Measurements from ENCODE around the gene E2F6. TPM values are rescaled to one million over a fixed set of nuclear protein-coding genes. Genes with fewer than 3 reads are reported as not detected.

Gene E2F6
- total and polyA plus RNA-seq, 2 of the 13 experiments (the other 11 are each of a cell fraction or from before 2014, with no cell fraction given), result 27.3 to 36.0 TPM

DNA sequence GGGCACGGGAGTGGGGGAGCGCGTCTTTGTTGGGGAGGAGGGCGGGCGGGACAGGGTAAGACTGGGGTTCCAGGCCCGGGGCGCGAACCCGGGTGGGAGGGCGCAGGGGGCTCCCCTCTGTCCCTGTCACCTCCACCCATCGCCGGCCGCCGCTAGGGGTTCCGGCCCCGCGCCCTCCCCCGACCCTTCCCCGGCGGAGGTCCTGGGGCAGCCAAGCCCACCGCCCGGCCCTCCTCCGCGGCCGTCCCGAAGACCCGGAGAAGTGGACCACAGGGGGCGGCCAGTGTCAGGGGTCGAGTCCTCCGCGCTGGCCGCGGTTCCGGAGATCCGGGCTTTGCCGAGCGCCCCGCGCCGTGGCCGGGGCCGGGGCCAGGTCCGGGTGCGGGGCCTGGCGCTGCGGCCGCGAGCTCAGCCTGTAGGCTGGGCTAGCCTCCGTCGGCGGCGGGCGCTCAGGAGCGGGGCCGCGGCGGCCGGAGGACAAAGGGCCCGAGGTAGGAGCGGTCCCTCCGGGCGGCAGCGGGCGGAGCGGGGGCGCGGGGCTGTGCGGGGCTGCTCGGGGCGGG is 16.6 kb upstream of the E2F6 start:
- in situ Hi-C loops (cut with HindIII; ENCODE audit: extremely low pct_ligation_motif_present, low pct_unique_long_range_greater_than_20kb), result no loop called here
- 67% methylated on average over 53 of the region's 70 CpGs for WGBS (ENCODE audit: low lambda C conversion rate)
- peak overlapping the region; percentile 86 for H3K9ac ChIP-seq (ENCODE audit: insufficient read depth, low read depth, low read length)
- POLR2A ChIA-PET, result interaction anchor here (0.6 to 7.2 kb wide), 4 partner anchors 16 to 101 kb away, joined by 3 to 102 read pairs (median 14); no protein-coding TSS in a partner anchor
- peaks cover 46% of the 10 kb centered on the region for H3K79me2 ChIP-seq (ENCODE audit: insufficient read depth, low read length)
- ATAC-seq (peak; percentile 73), FAIRE-seq (no peak), DNase-seq (ENCODE audit: low spot score) (no peak)
- H3K4me2 ChIP-seq (ENCODE audit: low read depth, low read length), result peak overlapping the region; percentile 78
- no peaks in the 10 kb centered on the region for H3K27me3 ChIP-seq (ENCODE audit: control insufficient read depth in 1 of 2, insufficient read depth in 2 of 2, low read length in 2 of 2)
- peak overlapping the region; percentile 85 for H3K27ac ChIP-seq (ENCODE audit: extremely low read length, insufficient read depth, low read length)
- peaks cover 0 to 2% of the 10 kb centered on the region in 2 experiments; a peak in 1 of 5 replicates for H3K36me3 ChIP-seq (replicated peaks in 1 of 2; ENCODE audit: control insufficient read depth in 1 of 2, insufficient read depth in 2 of 2, low read length in 2 of 2)
- H3K4me1 ChIP-seq (ENCODE audit: insufficient read depth, low read length), result peaks cover 79% of the 10 kb centered on the region
- H3K4me3 ChIP-seq (replicated peaks in 1 of 3; ENCODE audit: insufficient read depth in 1 of 3, low read depth in 2 of 3, low read length in 3 of 3), result peak overlapping the region; percentile 68 to 98 (median 86); a peak in 4 of 6 replicates
- H2AFZ ChIP-seq (ENCODE audit: low read length), result no peak overlapping the region
- no peaks in the 10 kb centered on the region for H3K9me3 ChIP-seq (ENCODE audit: low read length)
- CTCF ChIA-PET (ENCODE audit: low intra/inter-chr PET ratio, low total read pairs), result no interaction called here
- no peaks in the 10 kb centered on the region for H4K20me1 ChIP-seq (ENCODE audit: insufficient read depth, low read length)
- intact Hi-C loops (cut with micrococcal nuclease; ENCODE audit: unreplicated experiment), result loop anchor here (1.0 to 2.0 kb wide), 2 partner anchors 16 to 24 kb away; no protein-coding TSS in a partner anchor
- no TSS peak for BruUV-seq (replicated peaks)
- TF ChIP-seq MBNL3 (CRISPR knock-in tag; conservative IDR thresholded peaks at IDR 0.05), result no peak
- TF ChIP-seq ZNF749 (CRISPR knock-in tag; IDR thresholded peaks at IDR 0.05; ENCODE audit: borderline replicate concordance), result no peak
- no peak for TF ChIP-seq TCF7L2 (IDR thresholded peaks at IDR 0.05; ENCODE audit: low read depth, low read length)
- TF ChIP-seq ZNF747 (CRISPR knock-in tag; IDR thresholded peaks at IDR 0.05; ENCODE audit: borderline replicate concordance), result 0 out of 2 replicates have a peak, but pooled peaks have one; percentile 9
- TF ChIP-seq, protein P1, sequence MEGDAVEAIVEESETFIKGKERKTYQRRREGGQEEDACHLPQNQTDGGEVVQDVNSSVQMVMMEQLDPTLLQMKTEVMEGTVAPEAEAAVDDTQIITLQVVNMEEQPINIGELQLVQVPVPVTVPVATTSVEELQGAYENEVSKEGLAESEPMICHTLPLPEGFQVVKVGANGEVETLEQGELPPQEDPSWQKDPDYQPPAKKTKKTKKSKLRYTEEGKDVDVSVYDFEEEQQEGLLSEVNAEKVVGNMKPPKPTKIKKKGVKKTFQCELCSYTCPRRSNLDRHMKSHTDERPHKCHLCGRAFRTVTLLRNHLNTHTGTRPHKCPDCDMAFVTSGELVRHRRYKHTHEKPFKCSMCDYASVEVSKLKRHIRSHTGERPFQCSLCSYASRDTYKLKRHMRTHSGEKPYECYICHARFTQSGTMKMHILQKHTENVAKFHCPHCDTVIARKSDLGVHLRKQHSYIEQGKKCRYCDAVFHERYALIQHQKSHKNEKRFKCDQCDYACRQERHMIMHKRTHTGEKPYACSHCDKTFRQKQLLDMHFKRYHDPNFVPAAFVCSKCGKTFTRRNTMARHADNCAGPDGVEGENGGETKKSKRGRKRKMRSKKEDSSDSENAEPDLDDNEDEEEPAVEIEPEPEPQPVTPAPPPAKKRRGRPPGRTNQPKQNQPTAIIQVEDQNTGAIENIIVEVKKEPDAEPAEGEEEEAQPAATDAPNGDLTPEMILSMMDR (CRISPR knock-in tag; IDR thresholded peaks at IDR 0.05), result peak; percentile 25
- TF ChIP-seq, protein P2, sequence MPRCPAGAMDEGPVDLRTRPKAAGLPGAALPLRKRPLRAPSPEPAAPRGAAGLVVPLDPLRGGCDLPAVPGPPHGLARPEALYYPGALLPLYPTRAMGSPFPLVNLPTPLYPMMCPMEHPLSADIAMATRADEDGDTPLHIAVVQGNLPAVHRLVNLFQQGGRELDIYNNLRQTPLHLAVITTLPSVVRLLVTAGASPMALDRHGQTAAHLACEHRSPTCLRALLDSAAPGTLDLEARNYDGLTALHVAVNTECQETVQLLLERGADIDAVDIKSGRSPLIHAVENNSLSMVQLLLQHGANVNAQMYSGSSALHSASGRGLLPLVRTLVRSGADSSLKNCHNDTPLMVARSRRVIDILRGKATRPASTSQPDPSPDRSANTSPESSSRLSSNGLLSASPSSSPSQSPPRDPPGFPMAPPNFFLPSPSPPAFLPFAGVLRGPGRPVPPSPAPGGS (CRISPR knock-in tag; IDR thresholded peaks at IDR 0.05), result peak; percentile 66; the same call in 1 of the 2 replicates
- TF ChIP-seq, protein P3, sequence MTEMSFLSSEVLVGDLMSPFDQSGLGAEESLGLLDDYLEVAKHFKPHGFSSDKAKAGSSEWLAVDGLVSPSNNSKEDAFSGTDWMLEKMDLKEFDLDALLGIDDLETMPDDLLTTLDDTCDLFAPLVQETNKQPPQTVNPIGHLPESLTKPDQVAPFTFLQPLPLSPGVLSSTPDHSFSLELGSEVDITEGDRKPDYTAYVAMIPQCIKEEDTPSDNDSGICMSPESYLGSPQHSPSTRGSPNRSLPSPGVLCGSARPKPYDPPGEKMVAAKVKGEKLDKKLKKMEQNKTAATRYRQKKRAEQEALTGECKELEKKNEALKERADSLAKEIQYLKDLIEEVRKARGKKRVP (CRISPR knock-in tag; IDR thresholded peaks at IDR 0.05), result no peak
- 0 out of 2 replicates have a peak, but pooled peaks have one; percentile 38 for TF ChIP-seq ZNF24 (IDR thresholded peaks at IDR 0.05)
- TF ChIP-seq SP5 (CRISPR knock-in tag; IDR thresholded peaks at IDR 0.05; ENCODE audit: borderline replicate concordance, low read depth), result no peak
- no peak for TF ChIP-seq ELF1 (CRISPR knock-in tag; IDR thresholded peaks at IDR 0.05)
- TF ChIP-seq HOXD1 (CRISPR knock-in tag; IDR thresholded peaks at IDR 0.05), result no peak
- TF ChIP-seq RCOR2 (CRISPR knock-in tag; IDR thresholded peaks at IDR 0.05), result no peak; the same call in 1 of the 2 replicates
- no peak for TF ChIP-seq ZNF569 (CRISPR knock-in tag; IDR thresholded peaks at IDR 0.05; ENCODE audit: borderline replicate concordance)
- TF ChIP-seq SALL2 (CRISPR knock-in tag; IDR thresholded peaks at IDR 0.05), result no peak
- no peak for TF ChIP-seq TEAD2 (CRISPR knock-in tag; IDR thresholded peaks at IDR 0.05)
- no peak for TF ChIP-seq KDM6A (CRISPR knock-in tag; IDR thresholded peaks at IDR 0.05; ENCODE audit: low read depth)
- TF ChIP-seq ZNF607 (CRISPR knock-in tag; IDR thresholded peaks at IDR 0.05; ENCODE audit: borderline replicate concordance), result no peak
- TF ChIP-seq ZNF3 (CRISPR knock-in tag; IDR thresholded peaks at IDR 0.05), result no peak
- peak; percentile 69; the same call in 1 of the 2 replicates for TF ChIP-seq SP4 (CRISPR knock-in tag; IDR thresholded peaks at IDR 0.05)
- TF ChIP-seq ZNF441 (CRISPR knock-in tag; IDR thresholded peaks at IDR 0.05; ENCODE audit: borderline replicate concordance), result 0 out of 2 replicates have a peak, but pooled peaks have one; percentile 13
- no peak for TF ChIP-seq WIZ (CRISPR knock-in tag; IDR thresholded peaks at IDR 0.05)
- no peak for TF ChIP-seq FOXK2 (IDR thresholded peaks at IDR 0.05)

All from HepG2 (cell line).